Cardiac fibroblast (primary cell): ENCODE data around the gene TSR3.

Experiments used
- DNase-seq, 2 donors: peaks; one replicate each; pipeline versions ENCODE4 v3.0.0 to v3.0.0-alpha.2; 2010; ENCODE audit warnings: low read depth in 2 of 2
- H3K4me3 ChIP-seq, 2 donors: replicated peaks in 1 of 2; 1 replicate in 1 of 2; 2 replicates in 1 of 2; pipeline ENCODE4 v1.5.1; 2011; ENCODE audit warnings: low read depth in 2 of 2, low read length in 2 of 2, mild to moderate bottlenecking in 2 of 2, moderate library complexity in 1 of 2
- TF ChIP-seq, protein P1 (sequence below): IDR thresholded peaks from one replicate; pipeline ENCODE4 v1.5.1; 2011; ENCODE audit warnings: low read depth, mild to moderate bottlenecking, low read length, inconsistent platforms

The TSR3 gene

DNA sequence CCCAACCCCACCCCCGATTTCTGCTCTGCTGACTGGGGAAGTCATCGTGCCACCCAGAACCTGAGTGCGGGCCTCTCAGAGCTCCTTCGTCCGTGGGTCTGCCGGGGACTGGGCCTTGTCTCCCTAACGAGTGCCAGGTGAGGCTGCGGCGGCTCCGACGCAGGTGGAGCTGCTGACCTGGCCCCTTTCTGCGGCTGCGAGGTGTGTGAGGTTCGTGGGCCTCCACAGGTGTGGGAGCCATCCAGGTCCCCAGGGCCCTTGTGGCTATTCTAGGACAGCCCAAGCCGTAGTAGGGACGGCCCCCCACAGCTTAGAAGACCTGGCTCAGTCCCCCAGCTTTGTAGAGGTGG lies 39.2 kb downstream of the TSR3 start:
- TF ChIP-seq, protein P1, sequence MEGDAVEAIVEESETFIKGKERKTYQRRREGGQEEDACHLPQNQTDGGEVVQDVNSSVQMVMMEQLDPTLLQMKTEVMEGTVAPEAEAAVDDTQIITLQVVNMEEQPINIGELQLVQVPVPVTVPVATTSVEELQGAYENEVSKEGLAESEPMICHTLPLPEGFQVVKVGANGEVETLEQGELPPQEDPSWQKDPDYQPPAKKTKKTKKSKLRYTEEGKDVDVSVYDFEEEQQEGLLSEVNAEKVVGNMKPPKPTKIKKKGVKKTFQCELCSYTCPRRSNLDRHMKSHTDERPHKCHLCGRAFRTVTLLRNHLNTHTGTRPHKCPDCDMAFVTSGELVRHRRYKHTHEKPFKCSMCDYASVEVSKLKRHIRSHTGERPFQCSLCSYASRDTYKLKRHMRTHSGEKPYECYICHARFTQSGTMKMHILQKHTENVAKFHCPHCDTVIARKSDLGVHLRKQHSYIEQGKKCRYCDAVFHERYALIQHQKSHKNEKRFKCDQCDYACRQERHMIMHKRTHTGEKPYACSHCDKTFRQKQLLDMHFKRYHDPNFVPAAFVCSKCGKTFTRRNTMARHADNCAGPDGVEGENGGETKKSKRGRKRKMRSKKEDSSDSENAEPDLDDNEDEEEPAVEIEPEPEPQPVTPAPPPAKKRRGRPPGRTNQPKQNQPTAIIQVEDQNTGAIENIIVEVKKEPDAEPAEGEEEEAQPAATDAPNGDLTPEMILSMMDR, result no peak
- DNase-seq, result no peak
- H3K4me3 ChIP-seq, result peak overlapping the region in 1 of 2 donors; percentile 74

DNA sequence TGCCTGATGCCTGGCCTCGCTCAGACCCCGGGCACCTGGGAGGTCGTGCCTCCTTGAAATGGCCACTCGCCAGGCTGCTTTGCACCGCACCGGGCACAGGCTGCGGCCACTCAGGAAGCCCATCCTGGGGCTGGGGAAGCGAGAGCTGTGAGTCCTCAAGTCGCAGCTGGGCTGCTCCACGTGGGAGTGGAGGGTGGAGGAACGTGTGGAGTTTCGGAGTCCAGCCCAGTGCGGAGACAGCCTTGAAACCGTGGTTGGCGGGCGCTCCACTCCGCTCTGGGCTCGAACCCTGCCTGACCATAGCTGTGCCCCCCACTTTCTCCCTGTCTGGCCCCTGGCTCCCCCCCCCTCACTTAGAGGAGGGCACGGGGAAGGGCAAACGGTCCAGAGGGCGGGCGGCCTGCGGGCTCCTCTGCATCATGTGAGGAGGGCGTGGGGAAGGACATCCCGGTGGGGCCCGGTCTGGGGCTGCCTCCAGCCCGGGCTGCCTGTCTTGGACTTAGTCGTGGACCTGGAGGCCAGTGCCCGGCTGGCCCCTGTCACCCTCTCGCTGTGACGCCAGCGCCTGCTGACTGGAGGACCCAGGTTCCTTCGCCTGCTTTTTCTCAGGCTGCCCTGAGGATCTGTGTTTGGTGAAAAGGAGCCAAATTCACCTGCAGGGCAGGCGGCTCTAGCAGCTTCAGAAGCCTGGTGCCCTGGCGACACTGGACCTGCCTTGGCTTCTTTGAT lies 39.8 kb downstream of the TSR3 start:
- peak overlapping the region; percentile 74 to 75 for H3K4me3 ChIP-seq
- peak; percentile 28 to 40 for DNase-seq

DNA sequence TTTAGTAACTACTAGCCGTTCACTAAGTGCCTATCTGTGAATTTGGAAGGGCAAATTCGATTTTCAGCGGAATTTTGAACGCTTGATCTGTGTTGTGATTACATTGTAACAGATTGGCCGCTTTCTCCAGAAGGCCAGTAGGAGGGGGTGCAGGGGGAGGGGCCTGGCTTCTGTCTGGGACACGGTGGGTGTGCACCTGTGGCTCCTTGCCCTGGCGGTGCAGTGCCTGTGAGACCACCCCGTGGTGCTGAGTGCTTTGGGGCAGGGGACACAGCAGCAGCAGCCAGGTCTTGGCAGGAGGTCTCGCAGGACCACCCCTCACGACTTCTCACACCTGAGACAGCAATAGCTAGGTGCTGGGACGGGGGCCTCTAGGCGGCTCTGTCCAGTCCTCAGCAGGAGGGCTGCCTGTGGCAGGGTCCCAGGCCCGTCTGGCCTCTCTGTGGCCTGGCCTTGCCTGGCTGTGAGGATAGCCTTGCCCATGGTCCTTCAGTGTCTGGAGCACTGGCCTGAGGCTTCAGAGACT lies 40.4 kb downstream of the TSR3 start:
- H3K4me3 ChIP-seq, result peak overlapping the region; percentile 74 to 75
- TF ChIP-seq, protein P1, result no peak
- DNase-seq, result no peak

More for the DNA sequence above, 39.8 kb downstream of the TSR3 start:
- TF ChIP-seq, protein P1, result no peak

DNA sequence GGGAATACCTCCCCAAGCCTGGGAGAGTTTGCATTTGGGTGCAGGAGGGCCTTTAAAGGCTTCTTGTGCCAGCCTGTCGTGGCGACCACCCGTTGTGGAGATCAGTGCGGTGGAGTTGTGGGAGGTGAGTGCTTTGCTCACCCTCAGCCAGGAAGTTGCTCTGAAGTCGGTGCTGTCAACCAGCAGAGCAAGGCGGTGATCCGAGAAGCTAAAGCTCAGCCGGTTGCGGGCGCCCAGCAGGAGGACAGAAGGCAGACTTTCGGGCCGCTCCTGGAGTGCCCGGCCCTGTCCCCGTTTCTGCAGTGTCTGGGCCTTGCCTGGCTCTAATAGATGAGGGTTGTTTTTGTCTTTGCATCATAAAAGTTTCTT lies 40.9 kb downstream of the TSR3 start:
- H3K4me3 ChIP-seq, result peak overlapping the region; percentile 74 to 75
- TF ChIP-seq, protein P1, result no peak
- DNase-seq, result peak; percentile 22 to 31

DNA sequence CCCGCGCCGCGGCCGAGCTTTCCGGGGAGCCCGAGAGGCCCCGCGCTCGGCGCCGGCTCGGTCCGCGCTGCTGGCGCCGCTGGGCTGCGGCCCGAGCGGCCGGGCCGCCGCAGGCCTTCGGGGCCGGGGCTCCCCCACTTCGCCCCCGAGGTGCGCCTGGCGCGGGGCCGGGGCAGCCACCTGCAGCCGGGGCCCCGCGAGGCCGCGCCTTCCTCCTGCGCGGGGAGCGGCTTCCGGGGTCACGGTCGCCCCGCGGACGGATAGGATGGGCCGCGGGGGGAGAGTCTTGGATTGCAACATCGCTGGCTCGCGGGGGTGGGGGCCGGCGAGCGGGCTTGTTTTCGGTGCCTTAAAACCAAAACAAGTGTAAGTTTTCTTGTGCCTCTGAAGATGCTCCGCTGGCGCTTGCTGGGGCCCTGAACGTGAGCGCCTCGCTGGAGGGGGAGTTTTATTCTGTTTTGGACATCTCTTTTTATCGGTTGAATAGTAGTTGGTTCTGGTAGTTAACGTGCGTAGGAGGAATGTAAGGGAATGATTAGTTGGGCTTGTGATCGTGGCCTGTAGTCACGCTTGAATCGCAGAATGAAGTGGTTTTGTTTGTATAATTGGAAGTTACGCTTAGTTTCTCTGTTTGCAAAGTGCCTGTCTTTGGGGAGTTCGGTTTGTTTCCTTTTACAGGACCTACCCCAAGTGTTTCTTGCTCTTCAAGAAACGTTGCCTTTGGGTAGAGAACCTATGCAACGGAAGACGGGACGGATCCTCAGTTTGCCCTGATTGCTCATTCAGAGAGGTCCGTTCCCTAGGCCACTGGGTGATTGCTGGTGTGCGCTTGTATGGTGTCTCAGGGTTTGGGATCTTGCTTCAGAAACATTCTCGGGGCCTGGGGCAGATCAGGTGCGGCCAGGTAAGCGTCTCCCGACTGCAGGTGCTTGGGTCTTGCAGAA lies 41.5 kb downstream of the TSR3 start:
- DNase-seq, result peak; percentile 49 to 58
- TF ChIP-seq, protein P1, result no peak
- peak overlapping the region; percentile 74 to 75 for H3K4me3 ChIP-seq

DNA sequence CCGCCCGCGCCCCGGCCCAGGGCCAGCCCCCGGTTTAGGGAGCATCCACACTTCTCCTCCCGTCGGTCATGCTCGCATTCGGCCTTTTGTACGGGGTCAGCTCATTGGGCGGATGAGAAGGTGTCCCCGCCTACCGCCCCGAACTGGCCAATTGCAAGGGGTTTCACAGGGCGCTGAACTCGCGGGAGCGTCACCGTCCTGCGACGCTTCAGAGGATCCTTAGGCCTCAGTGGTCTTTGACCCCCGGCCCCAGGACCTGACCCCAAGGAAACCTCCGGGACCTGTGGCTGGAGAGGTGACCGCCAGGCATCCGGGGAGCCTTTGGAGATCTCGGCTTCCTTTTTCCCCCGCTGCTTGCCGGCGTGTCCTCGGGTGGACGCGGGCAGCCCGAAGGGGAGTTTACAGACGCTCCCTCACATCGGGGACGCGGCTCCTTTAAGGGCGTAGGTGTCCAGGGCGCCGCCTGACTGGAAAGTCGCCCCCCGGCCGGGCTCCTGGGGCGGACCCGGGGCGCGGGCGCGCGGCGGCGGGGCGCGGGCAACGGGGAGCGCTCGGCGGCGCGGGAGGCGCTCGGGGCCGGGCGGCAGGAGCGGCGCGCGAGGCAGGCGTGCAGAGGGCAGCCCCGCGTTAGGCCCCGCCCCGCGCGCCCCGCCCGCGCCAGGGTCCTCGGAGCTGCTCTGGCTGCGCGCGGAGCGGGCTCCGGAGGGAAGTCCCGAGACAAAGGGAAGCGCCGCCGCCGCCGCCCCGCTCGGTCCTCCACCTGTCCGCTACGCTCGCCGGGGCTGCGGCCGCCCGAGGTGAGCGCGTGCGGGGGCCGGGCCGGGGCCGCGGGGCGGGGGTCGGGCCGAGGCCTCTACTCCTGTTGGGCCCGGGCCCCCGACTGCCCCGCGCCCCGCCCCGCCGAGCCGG lies 42.4 kb downstream of the TSR3 start, which contains the start of gene UBE2I:
Gene UBE2I (plus strand): TSS at position 660 of the 909 bp plus-strand sequence. CDS start 4,395 bp downstream, outside the sequence.
- TF ChIP-seq, protein P1, result no peak
- peak within 1 kb of the TSS; percentile 74 to 75 for H3K4me3 ChIP-seq
- DNase-seq, result peak; percentile 99
